ENCODE measurements around the gene MGAT4B.

Gene MGAT4B

DNA sequence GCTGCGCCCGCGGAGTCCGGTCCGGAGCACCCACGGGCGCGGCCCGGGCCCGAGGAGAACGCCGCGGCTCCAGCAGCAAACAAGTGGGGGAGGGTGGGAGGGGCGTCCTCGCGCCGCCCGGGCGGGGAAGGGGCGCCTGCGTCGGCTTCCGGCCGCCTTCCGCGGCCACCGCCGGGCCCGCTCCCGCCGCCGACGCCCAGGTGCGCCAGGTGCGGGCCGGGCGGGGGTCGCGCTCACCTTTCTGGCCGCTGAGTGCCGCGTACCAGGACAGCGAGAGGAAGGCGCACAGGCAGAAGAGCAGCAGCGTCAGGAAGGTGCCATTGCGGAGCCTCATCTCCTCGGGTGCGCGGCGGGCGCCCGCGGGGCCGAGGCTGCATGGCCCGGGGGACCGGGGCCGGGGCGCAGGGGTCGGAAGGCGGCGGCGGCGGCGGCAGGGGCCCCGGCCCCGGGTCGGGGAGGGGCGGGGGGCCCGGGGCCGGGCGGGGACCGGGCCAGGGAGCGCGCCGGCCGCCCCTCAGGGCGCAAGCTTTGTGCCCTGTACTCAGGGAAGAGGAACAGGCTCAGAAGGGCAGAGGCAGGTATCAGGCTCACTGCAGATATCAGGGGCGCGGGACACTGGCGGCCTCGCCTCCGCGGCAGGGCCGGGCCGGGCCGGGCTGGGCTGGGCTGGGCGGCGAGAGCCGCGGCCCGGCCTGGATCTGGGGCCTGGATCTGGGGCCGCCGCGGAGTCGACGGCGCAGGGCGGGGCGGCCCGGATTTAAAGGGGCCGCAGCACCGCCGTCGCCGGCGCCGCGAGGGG, at the start of gene MGAT4B:
TSS of gene MGAT4B (minus strand) at position 617 of the 799 bp plus-strand sequence. CDS start at position 334, 283 bp downstream.
- TF ChIP-seq, protein P1, sequence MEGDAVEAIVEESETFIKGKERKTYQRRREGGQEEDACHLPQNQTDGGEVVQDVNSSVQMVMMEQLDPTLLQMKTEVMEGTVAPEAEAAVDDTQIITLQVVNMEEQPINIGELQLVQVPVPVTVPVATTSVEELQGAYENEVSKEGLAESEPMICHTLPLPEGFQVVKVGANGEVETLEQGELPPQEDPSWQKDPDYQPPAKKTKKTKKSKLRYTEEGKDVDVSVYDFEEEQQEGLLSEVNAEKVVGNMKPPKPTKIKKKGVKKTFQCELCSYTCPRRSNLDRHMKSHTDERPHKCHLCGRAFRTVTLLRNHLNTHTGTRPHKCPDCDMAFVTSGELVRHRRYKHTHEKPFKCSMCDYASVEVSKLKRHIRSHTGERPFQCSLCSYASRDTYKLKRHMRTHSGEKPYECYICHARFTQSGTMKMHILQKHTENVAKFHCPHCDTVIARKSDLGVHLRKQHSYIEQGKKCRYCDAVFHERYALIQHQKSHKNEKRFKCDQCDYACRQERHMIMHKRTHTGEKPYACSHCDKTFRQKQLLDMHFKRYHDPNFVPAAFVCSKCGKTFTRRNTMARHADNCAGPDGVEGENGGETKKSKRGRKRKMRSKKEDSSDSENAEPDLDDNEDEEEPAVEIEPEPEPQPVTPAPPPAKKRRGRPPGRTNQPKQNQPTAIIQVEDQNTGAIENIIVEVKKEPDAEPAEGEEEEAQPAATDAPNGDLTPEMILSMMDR (IDR thresholded peaks at IDR 0.05): no peak

GRCh38 chr5:179854356-179854755, 47.7 kb upstream of the MGAT4B start:
- TF ChIP-seq, protein P1 (IDR thresholded peaks at IDR 0.05): no peak

DNA sequence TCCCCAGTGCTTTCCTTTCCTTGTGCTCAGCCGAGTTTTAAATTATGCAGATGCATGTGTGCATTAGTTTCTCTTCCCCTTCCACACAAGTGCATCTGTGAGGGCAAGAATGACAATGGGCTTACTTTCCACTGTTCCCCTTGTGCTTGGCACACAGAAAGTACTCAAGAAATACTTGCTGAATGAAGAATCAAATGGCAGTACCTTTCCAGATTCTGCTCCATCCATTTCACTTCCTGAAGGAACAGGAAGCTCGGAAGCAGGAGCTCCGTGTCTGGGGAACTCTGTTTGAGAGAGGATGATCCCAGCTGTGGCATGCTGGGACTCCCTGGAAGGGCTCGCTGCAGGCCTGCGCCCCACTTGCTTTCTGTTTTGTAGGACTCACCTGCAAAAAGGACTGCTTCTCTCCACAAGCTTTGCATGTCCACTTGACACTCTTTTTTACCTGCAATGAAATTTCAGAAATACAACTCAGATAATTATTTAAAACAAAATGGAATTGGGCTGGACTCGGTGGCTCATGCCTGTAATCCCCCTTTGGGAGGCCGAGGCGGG, 46.4 kb upstream of the MGAT4B start:
- TF ChIP-seq, protein P1 (IDR thresholded peaks at IDR 0.05): no peak

DNA sequence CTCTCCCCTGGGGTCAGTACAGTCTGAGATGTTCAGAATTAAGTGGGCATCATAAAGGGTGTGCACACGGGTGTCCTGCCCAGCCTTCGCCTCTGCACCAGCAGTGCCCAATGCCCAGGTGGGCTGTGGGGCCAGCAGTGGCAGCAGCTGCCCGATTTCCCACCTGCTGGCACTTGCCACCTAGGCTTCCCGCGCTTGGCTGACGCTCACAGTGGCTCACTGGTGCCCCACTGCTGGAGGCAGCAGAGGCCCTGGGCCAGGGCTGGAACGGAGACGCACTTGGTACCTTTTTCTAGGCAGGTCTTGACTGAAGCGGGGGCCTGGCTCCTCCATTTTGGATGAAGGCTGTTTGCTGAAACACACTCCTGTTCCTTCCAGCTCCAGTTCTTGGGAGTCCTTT, 35.0 kb upstream of the MGAT4B start:
- TF ChIP-seq, protein P1 (IDR thresholded peaks at IDR 0.05): no peak

DNA sequence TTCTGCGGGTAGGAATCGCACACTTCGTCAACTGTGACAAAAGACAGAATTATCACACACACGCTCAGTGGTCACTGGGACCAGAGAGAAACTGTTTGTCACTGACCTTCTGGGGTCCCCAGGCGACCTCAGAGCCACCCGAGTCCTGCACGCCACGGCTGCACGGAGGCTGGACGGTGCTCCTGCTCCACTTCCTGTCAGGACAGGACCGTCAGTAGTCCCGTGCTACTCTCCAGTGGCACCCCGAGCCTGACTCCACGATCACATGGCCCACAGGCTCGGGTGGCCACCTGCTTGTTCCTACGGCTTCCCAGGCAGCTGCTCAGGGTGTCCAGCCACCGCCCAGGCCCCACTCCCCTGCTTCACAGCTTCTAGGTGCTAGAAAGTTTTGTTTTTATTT, 34.1 kb upstream of the MGAT4B start:
- TF ChIP-seq, protein P1 (IDR thresholded peaks at IDR 0.05): no peak

DNA sequence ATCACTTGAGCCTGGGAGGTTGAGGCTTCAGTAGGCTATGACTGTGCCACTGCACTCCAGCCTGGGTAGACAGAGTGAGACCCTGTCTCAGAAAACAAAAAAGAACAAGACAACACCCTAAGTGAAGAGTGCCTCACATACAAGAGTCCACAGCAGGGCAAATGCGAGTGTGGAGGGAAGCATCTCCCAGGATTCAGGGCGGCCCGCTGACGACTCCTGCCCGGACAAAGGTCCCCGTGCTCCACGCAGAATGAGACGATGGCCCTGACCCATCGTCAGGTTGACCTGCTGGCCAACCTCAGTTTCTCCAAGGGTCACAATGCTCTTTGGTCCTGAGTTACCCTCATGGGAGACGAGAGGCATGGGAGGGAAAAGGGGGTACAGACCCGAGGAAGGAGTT, 33.7 kb upstream of the MGAT4B start:
- TF ChIP-seq, protein P1 (IDR thresholded peaks at IDR 0.05): no peak

DNA sequence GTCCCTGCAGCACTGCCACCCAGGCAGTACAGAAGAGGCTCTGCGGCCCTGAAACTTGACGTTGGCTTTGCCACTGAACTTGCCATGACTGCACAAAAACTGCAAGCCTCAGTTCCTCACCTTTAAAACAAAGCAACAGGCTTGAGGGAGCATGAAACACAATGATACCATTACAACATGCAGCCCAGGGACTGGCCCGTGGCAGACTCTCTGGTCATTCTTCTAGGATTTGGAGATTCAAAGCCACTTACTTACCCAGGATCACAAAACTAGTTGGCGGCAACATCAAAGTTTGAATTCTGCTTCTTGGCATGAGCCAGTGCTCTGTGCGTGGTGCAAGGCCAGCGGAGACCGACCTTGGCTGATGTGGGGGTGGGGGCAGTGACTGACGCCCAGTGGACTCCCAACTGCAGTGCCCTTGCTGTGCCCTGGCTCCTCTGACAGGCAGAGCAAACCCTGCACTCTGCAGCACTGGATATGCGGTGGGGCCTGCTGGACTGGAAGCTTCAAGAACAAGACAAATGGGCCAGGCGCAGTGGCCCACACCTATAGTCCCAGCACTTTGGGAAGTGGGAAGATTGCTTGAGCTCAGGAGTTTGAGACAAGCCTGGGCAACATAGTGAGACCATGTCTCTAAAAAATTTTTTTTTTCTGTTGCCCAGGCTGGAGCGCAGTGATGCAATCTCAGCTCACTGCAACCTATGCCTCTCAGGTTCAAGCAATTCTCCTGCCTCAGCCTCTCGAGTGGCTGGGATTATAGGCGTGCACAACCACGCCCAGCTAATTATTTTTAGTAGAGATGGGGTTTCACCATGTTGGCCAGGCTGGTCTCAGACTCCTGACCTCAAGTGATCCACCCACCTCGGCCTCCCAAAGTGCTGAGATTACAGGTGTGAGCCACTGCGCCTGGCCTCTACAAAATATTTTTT, 32.9 kb upstream of the MGAT4B start:
- TF ChIP-seq, protein P1 (IDR thresholded peaks at IDR 0.05): no peak

All from LNCAP (cell line).